CD4-positive, alpha-beta T cell treated with Interleukin-6 at 100 ng/mL for 8 hours (primary cell): ENCODE results near the gene GLT1D1.

ENCODE experiments used
- DNase-seq: peaks from one replicate; pipeline ENCODE4 v3.0.0-alpha.2; 2020; ENCODE audit warnings: mixed read lengths, low spot score

The GLT1D1 gene

GRCh38 chr12:129002427-129002826 lies 149.1 kb downstream of the GLT1D1 start:
- DNase-seq = no peak

DNA sequence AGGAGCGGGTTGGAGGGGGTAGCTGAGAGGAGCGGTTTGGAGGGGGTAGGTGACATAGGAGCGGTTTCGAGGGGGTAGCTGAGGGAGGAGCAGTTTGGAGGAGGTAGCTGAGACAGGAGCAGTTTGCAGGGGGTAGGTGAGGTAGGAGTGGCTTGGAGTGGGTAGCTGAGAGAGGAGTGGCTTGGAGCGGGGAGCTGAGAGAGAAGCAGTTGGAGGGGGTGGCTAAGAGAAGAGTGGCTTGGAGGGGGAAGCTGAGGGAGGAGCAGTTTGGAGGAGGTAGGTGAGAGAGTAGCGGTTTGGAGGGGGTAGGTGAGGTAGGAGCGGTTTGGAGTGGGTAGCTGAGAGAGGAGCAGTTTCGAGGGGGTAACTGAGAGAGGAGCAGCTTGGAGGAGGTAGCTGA lies 152.1 kb downstream of the GLT1D1 start:
- DNase-seq = no peak

GRCh38 chr12:129005829-129006228 lies 152.6 kb downstream of the GLT1D1 start:
- no peak for DNase-seq

GRCh38 chr12:129009833-129010622 lies 156.8 kb downstream of the GLT1D1 start:
- DNase-seq = no peak

- DNase-seq = no peak
Observed at GRCh38 chr12:129016159-129016558, 162.9 kb downstream of the GLT1D1 start.

- DNase-seq = no peak
Observed at GRCh38 chr12:129025055-129025454, 171.8 kb downstream of the GLT1D1 start.

- DNase-seq = no peak
Observed at GRCh38 chr12:129028844-129029243, 175.6 kb downstream of the GLT1D1 start.
